ENCODE data around the gene THRAP3. TPM values are rescaled to one million over a fixed set of nuclear protein-coding genes. Genes with fewer than 3 reads are reported as not detected.
"Not testable (repeated sequence)": the region's sequence is repeated elsewhere in the genome, so short reads cannot be mapped to it uniquely, and the experiment has no call there.

The THRAP3 gene
- total RNA-seq, 1 donor from 2014 or later = 39.5 TPM

DNA sequence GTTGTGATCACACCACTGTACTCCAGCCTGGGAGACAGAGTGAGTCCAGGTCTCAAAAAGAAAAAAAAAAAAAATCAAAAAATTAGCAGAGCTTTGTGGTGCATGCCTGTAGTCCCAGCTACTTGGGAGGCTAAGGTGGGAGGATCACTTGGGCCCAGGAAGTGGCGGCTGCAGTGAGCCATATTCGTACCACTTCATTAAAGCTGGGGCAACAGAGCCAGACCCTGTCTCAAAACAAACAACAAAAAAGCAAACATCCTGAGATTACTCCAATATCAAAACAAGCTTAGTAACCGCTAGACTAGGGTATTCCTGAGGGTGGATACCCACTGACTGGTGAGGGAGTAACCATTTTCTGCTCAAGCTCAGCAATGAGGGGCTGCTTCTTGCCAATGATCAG, 12.9 kb upstream of the THRAP3 start:
- Histone ChIP-seq H3K4me3 (no peak overlapping the region), H3K4me1 (peaks cover 4 to 9% of the 10 kb centered on the region in 2 donors), H3K36me3 (no peaks in the 10 kb centered on the region), H3K9me3 (no peaks in the 10 kb centered on the region), H3K27me3 (no peaks in the 10 kb centered on the region), H3K27ac (no peak overlapping the region)
- no peak for DNase-seq (ENCODE audit: low spot score in 2 of 2)
- no peak for TF ChIP-seq CTCF (IDR thresholded peaks at IDR 0.05)
- intact Hi-C loops (cut with DNase I) = no loop called here

GRCh38 chr1:36211841-36212240, 12.4 kb upstream of the THRAP3 start:
- Histone ChIP-seq H3K9me3 (no peaks in the 10 kb centered on the region), H3K4me3 (no peak overlapping the region), H3K36me3 (no peaks in the 10 kb centered on the region), H3K4me1 (peaks cover 0 to 5% of the 10 kb centered on the region in 2 donors), H3K27ac (no peak overlapping the region), H3K27me3 (no peaks in the 10 kb centered on the region)
- DNase-seq (ENCODE audit: low spot score in 2 of 2) = no peak
- TF ChIP-seq CTCF (IDR thresholded peaks at IDR 0.05) = no peak
- intact Hi-C loops (cut with DNase I) = no loop called here

DNA sequence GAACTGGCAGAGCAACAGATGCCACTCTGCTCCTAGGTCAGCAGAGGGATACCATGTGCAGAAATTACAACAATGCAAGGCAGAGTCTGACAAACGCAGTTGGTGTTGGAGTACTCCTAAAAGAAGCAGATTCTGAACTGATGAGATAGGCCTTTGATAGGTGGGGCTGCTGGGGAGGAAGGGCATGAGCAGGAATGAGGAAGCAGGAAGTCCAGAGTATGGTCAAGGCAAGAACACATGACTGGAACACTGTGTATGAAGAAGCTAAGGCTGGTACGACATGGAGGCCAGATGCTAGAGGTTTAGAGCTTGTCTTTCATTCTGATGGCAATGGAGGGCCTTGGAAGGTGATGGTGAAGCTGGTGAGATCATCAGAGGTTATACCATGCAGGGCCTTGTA, 11.5 kb upstream of the THRAP3 start:
- TF ChIP-seq CTCF (IDR thresholded peaks at IDR 0.05) = no peak
- no peak for DNase-seq (ENCODE audit: low spot score in 2 of 2)
- H3K4me3 ChIP-seq = no peak overlapping the region

DNA sequence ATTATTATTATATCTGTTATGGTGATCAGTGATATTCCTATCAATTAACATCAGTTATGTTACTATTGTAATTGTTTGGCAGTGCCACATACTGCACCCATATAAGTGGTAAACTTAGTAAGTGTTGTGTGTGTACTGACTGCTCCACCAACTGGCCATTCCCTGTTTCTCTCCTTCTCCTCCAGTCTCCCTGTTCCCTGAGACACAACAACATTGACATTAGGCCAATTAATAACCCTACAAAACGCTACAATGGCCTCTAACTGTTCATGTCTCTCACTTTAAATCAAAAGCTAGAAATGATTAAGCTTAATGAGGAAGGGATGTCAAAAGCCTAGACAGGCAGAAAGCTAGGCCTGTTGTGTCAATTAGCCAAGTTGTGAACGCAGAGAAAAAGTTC, 6.6 kb upstream of the THRAP3 start:
- no peak for DNase-seq (ENCODE audit: low spot score in 2 of 2)
- intact Hi-C loops (cut with DNase I) = no loop called here
- H3K36me3 ChIP-seq = no peaks in the 10 kb centered on the region
- TF ChIP-seq CTCF (IDR thresholded peaks at IDR 0.05) = peak in 1 of 3 experiments; percentile 14
- H3K27ac ChIP-seq = no peak overlapping the region
- no peaks in the 10 kb centered on the region for H3K9me3 ChIP-seq
- H3K4me1 ChIP-seq = peaks cover 0 to under 1% of the 10 kb centered on the region in 2 donors
- H3K27me3 ChIP-seq = no peaks in the 10 kb centered on the region
- no peak overlapping the region for H3K4me3 ChIP-seq

More for the DNA sequence above, 11.5 kb upstream of the THRAP3 start:
- Histone ChIP-seq H3K27me3 (no peaks in the 10 kb centered on the region), H3K4me1 (peaks cover 0 to under 1% of the 10 kb centered on the region in 2 donors), H3K36me3 (no peaks in the 10 kb centered on the region), H3K27ac (no peak overlapping the region), H3K9me3 (no peaks in the 10 kb centered on the region)
- intact Hi-C loops (cut with DNase I) = no loop called here

- DNase-seq (ENCODE audit: low spot score in 2 of 2); H3K36me3 ChIP-seq; H3K4me3 ChIP-seq; H3K9me3 ChIP-seq; H3K27me3 ChIP-seq; H3K27ac ChIP-seq: not testable (repeated sequence)
- intact Hi-C loops (cut with DNase I) = loop anchor here (5.0 kb wide), 1 partner anchor 60 kb away; no protein-coding TSS in a partner anchor
- peaks cover 8 to 24% of the 10 kb centered on the region in 2 donors for H3K4me1 ChIP-seq
Measured at GRCh38 chr1:36221901-36222300, 2.3 kb upstream of the THRAP3 start.

DNA sequence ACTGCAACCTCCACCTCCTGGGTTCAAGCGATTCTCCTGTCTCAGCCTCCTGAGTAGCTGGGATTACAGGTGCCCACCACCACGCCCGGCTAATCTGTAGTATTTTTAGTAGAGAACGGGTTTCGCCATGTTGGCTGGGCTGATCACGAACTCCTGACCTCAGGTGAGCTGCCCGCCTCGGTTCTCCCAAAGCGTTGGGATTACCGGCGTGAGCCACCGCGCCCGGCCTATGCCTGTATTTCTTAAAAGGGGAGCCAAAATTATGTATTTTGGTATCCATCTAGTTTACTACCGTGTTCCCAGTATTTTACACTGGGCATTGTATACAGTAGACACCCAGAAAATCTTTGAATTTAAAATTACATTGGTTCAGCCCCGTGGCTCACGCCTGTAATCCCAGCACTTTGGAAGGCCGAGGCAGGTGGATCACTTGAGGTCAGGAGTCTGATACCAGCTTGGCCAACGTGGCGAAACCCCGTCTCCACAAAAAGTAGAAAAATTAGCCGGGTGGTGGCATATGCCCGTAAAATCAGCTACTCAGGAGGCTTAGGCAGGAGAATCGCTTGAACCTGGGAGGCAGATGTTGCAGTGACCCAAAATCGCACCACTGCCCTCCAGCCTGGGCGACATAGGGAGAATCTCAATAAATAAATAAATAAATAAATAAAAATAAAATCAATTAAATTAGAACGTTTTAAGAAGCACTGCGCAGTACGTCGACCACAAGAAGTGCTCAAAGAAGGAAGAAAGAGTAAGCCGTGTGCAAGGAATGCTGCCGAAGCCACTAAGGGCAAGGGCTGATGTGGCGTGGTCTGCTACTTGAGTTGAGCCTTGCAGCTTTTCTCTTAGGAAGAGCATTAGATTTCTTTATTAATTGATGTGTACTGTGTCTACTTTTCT, 1.5 kb upstream of the THRAP3 start:
- H3K4me3 ChIP-seq = peak overlapping the region; percentile 61 to 67
- H3K9me3 ChIP-seq = no peaks in the 10 kb centered on the region
- no peak for TF ChIP-seq CTCF (IDR thresholded peaks at IDR 0.05)
- H3K36me3 ChIP-seq = peaks cover 2 to 9% of the 10 kb centered on the region in 2 donors
- no peak for DNase-seq (ENCODE audit: low spot score in 2 of 2)
- intact Hi-C loops (cut with DNase I) = loop anchor here (5.0 kb wide), 1 partner anchor 60 kb away; no protein-coding TSS in a partner anchor
- H3K27ac ChIP-seq = peak overlapping the region; percentile 82 to 91
- H3K27me3 ChIP-seq = no peaks in the 10 kb centered on the region
- H3K4me1 ChIP-seq = peaks cover 9 to 32% of the 10 kb centered on the region in 2 donors

Measured in ascending aorta (tissue), 2 donors.